B cell (primary cell): Measurements from ENCODE around the gene MICOS13. TPM values are rescaled to one million over a fixed set of nuclear protein-coding genes. Genes with fewer than 3 reads are reported as not detected.

Experiments used
- ATAC-seq: fragments of 200-7000 bp; cut with Tn5 transposase; one replicate; pipeline ENCODE4 v1.10.0; 2021; ENCODE audit warnings: low read depth, mild to moderate bottlenecking, moderate number of reproducible peaks, moderate library complexity
- CTCF ChIA-PET: fragments of 350-600 bp; sonication (Branson Sonifier 250); formaldehyde crosslinking; loops from one replicate; lab custom pipeline; 2021; ENCODE audit warnings: antibody characterized with exemption, inconsistent platforms; lab: Charles Lee
- POLR2A ChIA-PET: fragments of 350-600 bp; sonication (Branson Sonifier 250); formaldehyde crosslinking; loops from one replicate; lab custom pipeline; 2021; ENCODE audit warnings: antibody characterized with exemption; lab: Charles Lee
- DNase-seq: peaks from one replicate; pipeline ENCODE4 v3.0.0; 2013
- H2AFZ ChIP-seq: 2 replicates; pipeline ENCODE4 v1.6.1; 2012; ENCODE audit warnings: mild to moderate bottlenecking, low read depth, low read length; ENCODE audit not compliant: insufficient read depth, poor library complexity, severe bottlenecking
- H3K27ac ChIP-seq, 2 donors: 1 replicate in 1 of 2; 2 replicates in 1 of 2; pipeline ENCODE4 v1.5.1; 2012 to 2013; ENCODE audit warnings: low read length in 2 of 2, mild to moderate bottlenecking in 2 of 2, moderate library complexity in 1 of 2
- H3K27me3 ChIP-seq, 4 experiments: fragments of 200-600 bp in 1 of 4; sonication (generic) in 1 of 4; replicated peaks in 1 of 4; 1 replicate in 2 of 4; 2 replicates in 2 of 4; pipeline versions ENCODE4 v1.6.1 to v1.7.0; 2013 to 2016; ENCODE audit warnings: low read length in 3 of 4, mild to moderate bottlenecking in 2 of 4, mixed read lengths in 1 of 4, moderate library complexity in 1 of 4; ENCODE audit not compliant: insufficient read depth in 4 of 4, control insufficient read depth in 3 of 4; ENCODE audit errors: control extremely low read depth in 1 of 4
- H3K36me3 ChIP-seq, 2 experiments: replicated peaks in 1 of 2; 1 replicate in 1 of 2; 2 replicates in 1 of 2; pipeline versions ENCODE4 v1.6.1 to v1.7.1; 2013; ENCODE audit warnings: low read length in 1 of 2; ENCODE audit not compliant: insufficient read depth in 2 of 2, control insufficient read depth in 1 of 2; ENCODE audit errors: control extremely low read depth in 1 of 2, extremely low read depth in 1 of 2
- H3K4me1 ChIP-seq, 2 donors: fragments of 200-600 bp in 1 of 2; sonication (generic) in 1 of 2; 1 replicate in 1 of 2; 2 replicates in 1 of 2; pipeline versions ENCODE4 v1.5.1 to v1.6.1; 2013 to 2017; ENCODE audit warnings: low read length in 2 of 2; ENCODE audit not compliant: control insufficient read depth in 2 of 2, insufficient read depth in 2 of 2
- H3K4me2 ChIP-seq: replicated peaks from 2 replicates; pipeline ENCODE3; 2012; ENCODE audit warnings: mild to moderate bottlenecking, low read depth, low read length; ENCODE audit not compliant: poor library complexity, severe bottlenecking
- H3K4me3 ChIP-seq, 5 experiments: fragments of 200-600 bp in 1 of 5; sonication (generic) in 1 of 5; 1 replicate in 3 of 5; 2 replicates in 2 of 5; pipeline versions ENCODE4 v1.5.1 to v1.7.0; 2011 to 2016; ENCODE audit warnings: low read length in 4 of 5, mild to moderate bottlenecking in 4 of 5, low read depth in 2 of 5, control low read depth in 1 of 5, moderate library complexity in 1 of 5; ENCODE audit not compliant: insufficient read depth in 1 of 5; ENCODE audit errors: control extremely low read depth in 1 of 5, extremely low read depth in 1 of 5
- H3K79me2 ChIP-seq: fragments of 200-600 bp; sonication (generic); one replicate; pipeline ENCODE4 v1.6.0; 2016; ENCODE audit warnings: low read length; ENCODE audit not compliant: control insufficient read depth, insufficient read depth
- H3K9ac ChIP-seq: fragments of 200-600 bp; sonication (generic); 2 replicates; pipeline ENCODE4 v1.6.1; 2017; ENCODE audit warnings: mild to moderate bottlenecking, low read length, moderate library complexity
- H3K9me3 ChIP-seq, 3 donors: one replicate each; pipeline versions ENCODE4 v1.6.1 to v1.7.1; 2013; ENCODE audit warnings: low read length in 2 of 3; ENCODE audit not compliant: control insufficient read depth in 2 of 3, insufficient read depth in 1 of 3; ENCODE audit errors: control extremely low read depth in 1 of 3
- H4K20me1 ChIP-seq: 2 replicates; pipeline ENCODE4 v1.6.0; 2012; ENCODE audit warnings: mild to moderate bottlenecking, low read length; ENCODE audit not compliant: insufficient read depth, control insufficient read depth, poor library complexity, severe bottlenecking
- H3K27ac Mint-ChIP-seq: one replicate; pipeline ENCODE4 v1.8.0; 2021; ENCODE audit warnings: mixed read lengths
- H3K27me3 Mint-ChIP-seq: one replicate; pipeline ENCODE4 v1.8.0; 2021; ENCODE audit warnings: mixed read lengths
- H3K4me1 Mint-ChIP-seq: one replicate; pipeline ENCODE4 v1.8.0; 2021; ENCODE audit warnings: mixed read lengths
- H3K4me3 Mint-ChIP-seq: one replicate; pipeline ENCODE4 v1.8.0; 2021; ENCODE audit warnings: mixed read lengths
- H3K9me3 Mint-ChIP-seq: one replicate; pipeline ENCODE4 v1.8.0; 2022; ENCODE audit warnings: mixed read lengths; ENCODE audit not compliant: insufficient read depth
- EZH2 ChIP-seq: IDR thresholded peaks from 2 replicates; pipeline ENCODE4 v1.6.1; 2012; ENCODE audit warnings: borderline replicate concordance, low read depth, mild to moderate bottlenecking, moderate library complexity, low read length; ENCODE audit not compliant: insufficient read depth, poor library complexity, severe bottlenecking
- WGBS: methylation state at CpG from one replicate; pipeline ENCODE4 v1.1.5; 2013; ENCODE audit warnings: missing lambda C conversion rate; ENCODE audit not compliant: insufficient coverage; 5-methylcytosine and 5-hydroxymethylcytosine counted together
- intact Hi-C: fragments of 100-400 bp; cut with micrococcal nuclease; formaldehyde crosslinking; loops from one replicate; pipeline ENCODE4 v1.10.0; 2022
- polyA plus RNA-seq: library from polyadenylated mRNA; depleted of rRNA; stranded (reverse); fragments of >200 nt; gene quantifications from 2 replicates; pipeline ENCODE4 v1.2.3, GENCODE V29; 2012
- total RNA-seq, 2 donors: library from RNA; stranded (reverse); fragments of 120-200 nt in 1 of 2; gene quantifications; 1 replicate in 1 of 2; 2 replicates in 1 of 2; pipeline versions ENCODE4 v1.2.3 to v1.2.4, GENCODE V29; 2013 to 2022
- TF ChIP-seq, protein P1 (sequence below): fragments of 200-600 bp; IDR thresholded peaks from one replicate; pipeline ENCODE4 v1.8.0; 2022; ENCODE audit warnings: antibody characterized with exemption, mild to moderate bottlenecking

The MICOS13 gene
- total and polyA plus RNA-seq, 2 donors (not counting 1 experiment from before 2014, with no cell fraction given): 30.8 to 41.9 TPM

DNA sequence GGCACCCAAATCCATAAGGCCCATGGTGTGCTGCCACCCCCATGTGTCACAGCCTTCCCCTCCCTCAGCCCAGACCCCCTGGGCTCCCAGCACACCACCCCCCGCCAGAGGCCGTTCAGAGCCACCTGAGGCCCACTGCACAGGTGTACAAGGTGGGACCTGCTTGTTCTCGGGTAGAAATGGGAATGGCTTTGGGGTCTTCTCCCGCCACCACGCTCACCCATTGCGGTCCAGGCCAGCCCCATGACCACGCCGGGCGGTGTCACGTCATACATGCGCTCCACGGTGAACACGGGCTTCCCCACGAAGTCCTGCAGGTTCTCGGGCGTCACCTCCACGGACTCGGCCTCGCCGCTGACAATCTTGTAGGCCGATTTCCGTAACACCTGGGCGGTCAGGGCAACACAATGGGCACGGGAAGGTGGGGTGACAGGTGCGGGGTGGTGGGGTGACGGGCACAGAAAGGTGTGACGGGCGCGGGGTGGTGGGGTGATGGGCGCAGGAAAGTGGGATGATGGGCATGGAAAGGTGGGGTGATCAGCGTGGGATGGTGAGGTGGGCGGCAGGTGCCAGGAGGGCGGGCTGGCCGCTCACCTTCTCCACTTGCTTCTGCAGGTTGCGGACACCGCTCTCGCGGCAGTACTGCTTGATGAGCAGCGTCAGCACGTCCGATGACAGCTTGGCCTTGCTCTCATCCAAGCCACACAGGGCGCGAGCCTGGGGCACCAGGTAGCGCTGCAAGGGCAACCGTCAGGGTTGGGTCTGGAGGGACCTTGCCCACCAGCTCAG, 14.0 kb upstream of the MICOS13 start:
- CTCF ChIA-PET: interaction anchor here (0.5 kb wide), 1 partner anchor 77 kb away, joined by 3 read pairs; no protein-coding TSS in a partner anchor
- Histone ChIP-seq H3K27me3 (no peaks in the 10 kb centered on the region), H3K36me3 (peaks cover 0 to 66% of the 10 kb centered on the region in 2 experiments), H3K27ac (no peak overlapping the region), H4K20me1 (peaks cover 90% of the 10 kb centered on the region), H3K9me3 (no peaks in the 10 kb centered on the region), H3K4me3 (no peak overlapping the region), H3K4me1 (peaks cover 3 to 23% of the 10 kb centered on the region in 2 donors), H3K9ac (no peak overlapping the region), H3K79me2 (peaks cover 41% of the 10 kb centered on the region), H3K4me2 (no peak overlapping the region), H2AFZ (no peak overlapping the region)
- Mint-ChIP-seq H3K4me1 (peaks cover 31% of the 10 kb centered on the region), H3K9me3 (no peaks in the 10 kb centered on the region), H3K4me3 (no peak overlapping the region), H3K27me3 (no peaks in the 10 kb centered on the region), H3K27ac (no peak overlapping the region)
- intact Hi-C loops: loop anchor here (5.0 kb wide), 1 partner anchor 972 kb away; the partner anchor contains the start of gene DPP9
- DNase-seq (no peak), ATAC-seq (no peak)
- POLR2A ChIA-PET: no interaction called here
- TF ChIP-seq EZH2: no peak
- TF ChIP-seq, protein P1, sequence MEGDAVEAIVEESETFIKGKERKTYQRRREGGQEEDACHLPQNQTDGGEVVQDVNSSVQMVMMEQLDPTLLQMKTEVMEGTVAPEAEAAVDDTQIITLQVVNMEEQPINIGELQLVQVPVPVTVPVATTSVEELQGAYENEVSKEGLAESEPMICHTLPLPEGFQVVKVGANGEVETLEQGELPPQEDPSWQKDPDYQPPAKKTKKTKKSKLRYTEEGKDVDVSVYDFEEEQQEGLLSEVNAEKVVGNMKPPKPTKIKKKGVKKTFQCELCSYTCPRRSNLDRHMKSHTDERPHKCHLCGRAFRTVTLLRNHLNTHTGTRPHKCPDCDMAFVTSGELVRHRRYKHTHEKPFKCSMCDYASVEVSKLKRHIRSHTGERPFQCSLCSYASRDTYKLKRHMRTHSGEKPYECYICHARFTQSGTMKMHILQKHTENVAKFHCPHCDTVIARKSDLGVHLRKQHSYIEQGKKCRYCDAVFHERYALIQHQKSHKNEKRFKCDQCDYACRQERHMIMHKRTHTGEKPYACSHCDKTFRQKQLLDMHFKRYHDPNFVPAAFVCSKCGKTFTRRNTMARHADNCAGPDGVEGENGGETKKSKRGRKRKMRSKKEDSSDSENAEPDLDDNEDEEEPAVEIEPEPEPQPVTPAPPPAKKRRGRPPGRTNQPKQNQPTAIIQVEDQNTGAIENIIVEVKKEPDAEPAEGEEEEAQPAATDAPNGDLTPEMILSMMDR: no peak
- WGBS: 94% methylated on average over 39 of the region's 45 CpGs
